Nephron progenitor cell (in vitro differentiated cells): ENCODE results near the gene FTCD.

ENCODE experiments used
- DNase-seq: peaks from one replicate; pipeline ENCODE4 v3.0.0; 2021
- H3K27ac Mint-ChIP-seq: 2 replicates; pipeline ENCODE4 v1.8.0; 2021; ENCODE audit warnings: mild to moderate bottlenecking, moderate library complexity, mixed read lengths
- H3K27me3 Mint-ChIP-seq: 2 replicates; pipeline ENCODE4 v1.8.0; 2021; ENCODE audit warnings: mild to moderate bottlenecking, low read depth, mixed read lengths; ENCODE audit not compliant: poor library complexity
- H3K36me3 Mint-ChIP-seq: 2 replicates; pipeline ENCODE4 v1.8.0; 2021; ENCODE audit warnings: low read depth, mixed read lengths
- H3K4me1 Mint-ChIP-seq: 2 replicates; pipeline ENCODE4 v1.8.0; 2021; ENCODE audit warnings: mixed read lengths
- H3K4me3 Mint-ChIP-seq: 2 replicates; pipeline ENCODE4 v1.8.0; 2021; ENCODE audit warnings: mild to moderate bottlenecking, moderate library complexity, mixed read lengths
- H3K9me3 Mint-ChIP-seq: 2 replicates; pipeline ENCODE4 v1.8.0; 2021; ENCODE audit warnings: mild to moderate bottlenecking, moderate library complexity, mixed read lengths
- TF ChIP-seq, protein P1 (sequence below): fragments of 200-600 bp; sonication (generic); IDR thresholded peaks from 2 replicates; pipeline ENCODE4 v1.5.0; 2021; ENCODE audit warnings: antibody characterized with exemption

Gene FTCD

DNA sequence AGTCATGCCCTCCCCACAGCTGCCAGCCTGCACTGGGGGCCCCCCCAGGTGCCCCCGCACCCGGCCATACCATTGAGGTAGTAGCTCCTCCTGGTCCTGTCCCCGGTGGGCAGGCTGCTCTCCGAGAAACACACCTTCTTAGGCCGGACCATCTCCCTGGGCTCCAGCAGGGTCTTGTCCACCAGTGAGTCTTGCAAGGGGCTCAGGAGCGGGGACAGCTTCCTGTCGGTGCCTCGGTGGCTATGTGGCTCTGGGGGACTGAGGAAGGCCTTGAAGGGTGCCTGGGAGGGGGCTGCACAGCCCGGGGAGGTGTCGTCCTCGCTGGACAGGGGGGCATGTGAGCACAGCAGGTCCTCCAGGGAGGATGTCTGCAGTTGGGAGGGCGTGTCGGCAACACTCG, 12.9 kb upstream of the FTCD start:
- DNase-seq: no peak
- Mint-ChIP-seq H3K27me3 (no peaks in the 10 kb centered on the region), H3K27ac (no peak overlapping the region), H3K4me3 (no peak overlapping the region), H3K36me3 (peaks cover 63% of the 10 kb centered on the region), H3K9me3 (peaks cover 14% of the 10 kb centered on the region), H3K4me1 (peaks cover 22% of the 10 kb centered on the region)
- TF ChIP-seq, protein P1, sequence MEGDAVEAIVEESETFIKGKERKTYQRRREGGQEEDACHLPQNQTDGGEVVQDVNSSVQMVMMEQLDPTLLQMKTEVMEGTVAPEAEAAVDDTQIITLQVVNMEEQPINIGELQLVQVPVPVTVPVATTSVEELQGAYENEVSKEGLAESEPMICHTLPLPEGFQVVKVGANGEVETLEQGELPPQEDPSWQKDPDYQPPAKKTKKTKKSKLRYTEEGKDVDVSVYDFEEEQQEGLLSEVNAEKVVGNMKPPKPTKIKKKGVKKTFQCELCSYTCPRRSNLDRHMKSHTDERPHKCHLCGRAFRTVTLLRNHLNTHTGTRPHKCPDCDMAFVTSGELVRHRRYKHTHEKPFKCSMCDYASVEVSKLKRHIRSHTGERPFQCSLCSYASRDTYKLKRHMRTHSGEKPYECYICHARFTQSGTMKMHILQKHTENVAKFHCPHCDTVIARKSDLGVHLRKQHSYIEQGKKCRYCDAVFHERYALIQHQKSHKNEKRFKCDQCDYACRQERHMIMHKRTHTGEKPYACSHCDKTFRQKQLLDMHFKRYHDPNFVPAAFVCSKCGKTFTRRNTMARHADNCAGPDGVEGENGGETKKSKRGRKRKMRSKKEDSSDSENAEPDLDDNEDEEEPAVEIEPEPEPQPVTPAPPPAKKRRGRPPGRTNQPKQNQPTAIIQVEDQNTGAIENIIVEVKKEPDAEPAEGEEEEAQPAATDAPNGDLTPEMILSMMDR: no peak

DNA sequence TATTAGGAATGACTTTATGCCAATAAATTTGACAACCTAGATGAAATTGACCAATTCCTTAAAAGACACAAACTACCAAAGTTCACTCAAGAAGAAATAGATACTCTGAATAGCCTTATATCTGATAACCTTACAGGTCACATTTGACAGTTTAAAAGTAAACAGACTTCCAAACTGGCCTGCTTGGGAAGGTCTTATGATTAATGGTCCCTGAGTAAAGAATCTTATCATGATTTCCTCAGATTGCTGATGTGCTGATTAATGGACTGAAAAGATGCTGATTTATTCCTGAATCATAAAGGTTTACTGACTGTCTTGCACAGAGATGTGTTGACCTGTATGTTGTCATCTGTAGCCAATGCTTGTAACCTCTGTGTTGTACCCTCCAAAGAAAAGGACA, 9.7 kb upstream of the FTCD start:
- Mint-ChIP-seq H3K9me3 (peaks cover 14% of the 10 kb centered on the region), H3K36me3 (peaks cover 57% of the 10 kb centered on the region), H3K27me3 (no peaks in the 10 kb centered on the region), H3K4me1 (peaks cover 5% of the 10 kb centered on the region), H3K27ac (no peak overlapping the region), H3K4me3 (no peak overlapping the region)
- TF ChIP-seq, protein P1: no peak
- no peak for DNase-seq

DNA sequence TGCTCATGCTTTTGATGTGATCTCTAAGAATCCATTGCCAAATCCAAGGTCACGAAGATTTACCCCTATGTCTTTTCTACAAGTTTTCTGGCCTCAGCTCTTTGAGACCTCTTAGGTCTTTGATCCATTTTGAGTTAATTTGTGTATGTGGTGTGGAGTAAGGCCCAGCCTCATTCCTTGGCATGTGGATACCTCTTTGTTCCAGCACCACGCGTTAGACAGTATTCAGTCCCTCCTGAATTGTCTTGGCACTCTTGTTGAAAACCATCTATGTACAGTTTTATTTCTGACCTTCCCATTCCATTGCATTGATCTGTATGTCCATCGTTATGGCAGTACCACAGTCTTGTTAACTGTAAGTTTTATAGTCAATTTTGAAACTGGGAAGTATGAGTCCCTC, 8.0 kb upstream of the FTCD start:
- Mint-ChIP-seq H3K36me3 (peaks cover 57% of the 10 kb centered on the region), H3K9me3 (peaks cover 14% of the 10 kb centered on the region), H3K27me3 (no peaks in the 10 kb centered on the region), H3K4me1 (peaks cover 5% of the 10 kb centered on the region), H3K4me3 (no peak overlapping the region), H3K27ac (no peak overlapping the region)
- no peak for DNase-seq
- TF ChIP-seq, protein P1: no peak

DNA sequence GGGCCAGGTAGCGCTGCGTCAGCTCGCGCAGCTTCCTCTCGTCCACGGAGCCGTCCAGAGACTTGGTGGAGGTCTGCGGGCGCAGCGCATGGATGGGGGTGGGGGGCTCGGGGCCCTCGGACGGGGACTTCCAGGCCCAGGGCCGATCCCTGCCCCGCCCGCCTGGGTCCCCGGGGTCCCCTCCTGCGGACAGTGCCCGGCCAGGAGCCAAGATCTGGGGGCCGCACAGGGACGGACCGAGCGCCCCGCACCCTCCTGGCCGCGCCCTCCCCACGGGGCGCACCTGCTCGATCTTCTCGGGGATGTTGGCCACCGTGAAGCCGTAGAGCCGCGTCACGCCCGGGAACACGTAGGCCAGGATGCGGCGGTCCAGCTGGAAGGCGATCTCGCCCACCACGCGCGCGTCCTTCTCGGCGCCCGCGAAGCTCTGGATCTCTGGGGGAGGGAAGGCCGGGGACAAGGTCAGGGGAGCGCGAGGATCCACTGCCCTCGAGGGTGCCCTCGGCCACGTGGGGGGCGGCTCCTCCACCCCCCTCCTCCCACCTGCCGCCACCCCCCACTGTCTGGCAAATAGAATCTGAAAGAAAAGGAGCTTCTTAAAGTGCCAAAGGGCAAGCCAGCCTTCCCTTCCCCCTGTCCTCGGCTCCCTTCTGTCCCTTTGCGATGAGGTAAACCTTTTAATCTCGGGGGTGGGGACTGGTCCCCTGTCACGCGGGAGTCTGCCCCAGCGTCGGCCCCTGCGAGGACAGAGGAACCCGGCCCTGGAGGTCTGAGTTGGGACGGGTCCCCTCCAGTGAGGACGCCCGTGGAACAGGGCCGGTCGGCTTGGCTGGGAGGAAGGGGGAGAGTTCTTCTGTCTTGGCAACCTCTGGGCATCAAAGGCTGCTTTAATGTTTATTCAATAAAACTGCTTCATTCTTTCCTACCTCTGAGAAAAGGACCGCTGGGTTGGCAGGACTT, 6.5 kb upstream of the FTCD start:
- no peaks in the 10 kb centered on the region for H3K27me3 Mint-ChIP-seq
- peaks cover 5% of the 10 kb centered on the region for H3K4me1 Mint-ChIP-seq
- H3K27ac Mint-ChIP-seq: no peak overlapping the region
- TF ChIP-seq, protein P1: no peak
- H3K36me3 Mint-ChIP-seq: peaks cover 48% of the 10 kb centered on the region
- H3K4me3 Mint-ChIP-seq: no peak overlapping the region
- DNase-seq: no peak
- peaks cover 14% of the 10 kb centered on the region for H3K9me3 Mint-ChIP-seq

DNA sequence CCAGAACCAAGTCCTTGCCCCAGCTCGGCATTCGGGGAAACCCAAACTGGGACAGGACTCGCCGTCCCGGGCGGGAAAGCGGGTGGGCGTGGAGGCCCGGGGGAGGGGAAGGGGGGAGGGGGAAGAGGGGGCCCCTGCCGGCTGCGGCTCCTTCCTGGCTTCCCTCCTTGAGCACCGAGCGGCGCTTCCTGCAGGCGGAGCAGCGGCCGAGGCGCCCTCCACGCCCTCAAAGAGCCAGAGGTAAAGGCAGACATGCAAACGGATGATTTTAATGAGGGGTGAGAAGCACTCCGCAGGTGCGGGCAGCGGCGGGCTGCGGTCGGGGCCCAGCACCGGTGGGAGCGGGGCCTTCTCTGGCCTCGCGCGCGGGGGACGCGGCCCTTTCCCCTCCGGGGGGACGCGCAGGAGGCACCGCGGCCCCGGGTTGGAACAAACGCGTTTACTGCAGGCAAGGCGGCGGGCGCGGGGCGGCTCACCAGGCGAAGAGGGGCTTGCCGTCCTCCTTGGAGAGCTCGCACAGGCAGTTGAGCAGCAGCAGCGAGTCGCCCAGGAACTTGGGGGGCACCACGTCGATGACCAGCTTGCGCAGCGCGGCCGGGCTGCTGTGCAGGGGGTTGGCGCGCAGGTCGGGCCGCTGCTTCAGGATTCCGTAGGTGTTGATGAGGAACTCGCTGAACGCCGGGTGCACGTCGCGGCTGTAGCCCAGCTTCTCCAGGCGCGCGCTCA, 5.7 kb upstream of the FTCD start:
- H3K27me3 Mint-ChIP-seq: no peaks in the 10 kb centered on the region
- DNase-seq: no peak
- H3K4me3 Mint-ChIP-seq: no peak overlapping the region
- TF ChIP-seq, protein P1: no peak
- H3K9me3 Mint-ChIP-seq: peaks cover 14% of the 10 kb centered on the region
- peaks cover 13% of the 10 kb centered on the region for H3K4me1 Mint-ChIP-seq
- peaks cover 42% of the 10 kb centered on the region for H3K36me3 Mint-ChIP-seq
- H3K27ac Mint-ChIP-seq: no peak overlapping the region
